Measurements from ENCODE around the gene IRF9. TPM values are rescaled to one million over a fixed set of nuclear protein-coding genes. Genes with fewer than 3 reads are reported as not detected.

IRF9 gene
- total and polyA plus RNA-seq, 2 of the 13 experiments (the other 11 are each of a cell fraction or from before 2014, with no cell fraction given): 14.9 to 49.7 TPM

DNA sequence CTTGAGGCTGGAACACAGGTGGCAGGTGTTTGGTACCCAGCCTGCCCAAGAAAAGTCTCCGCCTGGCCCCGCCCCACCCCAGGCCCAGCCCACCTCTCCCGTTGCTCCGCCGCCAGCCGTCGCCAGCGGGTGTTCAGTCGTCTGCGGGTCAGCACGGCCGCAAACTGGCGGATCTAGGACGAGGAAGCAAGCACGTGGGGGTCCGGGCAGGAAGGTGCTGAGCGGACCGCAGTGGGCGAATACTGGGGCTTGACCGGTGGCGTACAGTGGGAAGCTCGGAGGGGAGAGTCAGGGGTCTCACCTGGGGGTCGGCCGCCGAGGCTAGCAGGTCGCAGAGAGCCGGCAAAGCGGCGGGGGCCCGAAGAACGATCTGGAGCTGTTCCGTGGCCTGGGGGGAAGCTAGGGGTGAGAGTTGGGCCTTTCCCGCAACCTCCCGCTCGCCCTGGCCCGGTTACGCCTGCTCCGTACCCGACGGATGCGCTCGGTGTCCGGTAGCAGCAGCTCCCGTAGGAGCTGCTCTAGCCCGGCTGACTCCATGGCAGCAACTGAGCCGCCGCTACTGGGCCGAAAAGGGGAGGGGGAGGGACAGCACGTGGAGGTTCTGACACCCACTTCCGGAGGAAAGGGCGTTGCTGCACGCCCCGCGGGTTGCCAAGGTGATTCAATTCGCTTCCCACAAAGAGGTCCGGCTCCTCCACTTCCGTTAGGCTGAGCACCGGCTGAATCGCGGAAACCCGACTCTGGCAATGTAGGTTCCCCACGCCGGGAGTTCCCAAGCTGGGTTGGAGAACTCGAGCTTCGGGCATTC lies 27.4 kb downstream of the IRF9 start, which contains the start of gene IPO4 (continued):
- TF ChIP-seq, protein P1, sequence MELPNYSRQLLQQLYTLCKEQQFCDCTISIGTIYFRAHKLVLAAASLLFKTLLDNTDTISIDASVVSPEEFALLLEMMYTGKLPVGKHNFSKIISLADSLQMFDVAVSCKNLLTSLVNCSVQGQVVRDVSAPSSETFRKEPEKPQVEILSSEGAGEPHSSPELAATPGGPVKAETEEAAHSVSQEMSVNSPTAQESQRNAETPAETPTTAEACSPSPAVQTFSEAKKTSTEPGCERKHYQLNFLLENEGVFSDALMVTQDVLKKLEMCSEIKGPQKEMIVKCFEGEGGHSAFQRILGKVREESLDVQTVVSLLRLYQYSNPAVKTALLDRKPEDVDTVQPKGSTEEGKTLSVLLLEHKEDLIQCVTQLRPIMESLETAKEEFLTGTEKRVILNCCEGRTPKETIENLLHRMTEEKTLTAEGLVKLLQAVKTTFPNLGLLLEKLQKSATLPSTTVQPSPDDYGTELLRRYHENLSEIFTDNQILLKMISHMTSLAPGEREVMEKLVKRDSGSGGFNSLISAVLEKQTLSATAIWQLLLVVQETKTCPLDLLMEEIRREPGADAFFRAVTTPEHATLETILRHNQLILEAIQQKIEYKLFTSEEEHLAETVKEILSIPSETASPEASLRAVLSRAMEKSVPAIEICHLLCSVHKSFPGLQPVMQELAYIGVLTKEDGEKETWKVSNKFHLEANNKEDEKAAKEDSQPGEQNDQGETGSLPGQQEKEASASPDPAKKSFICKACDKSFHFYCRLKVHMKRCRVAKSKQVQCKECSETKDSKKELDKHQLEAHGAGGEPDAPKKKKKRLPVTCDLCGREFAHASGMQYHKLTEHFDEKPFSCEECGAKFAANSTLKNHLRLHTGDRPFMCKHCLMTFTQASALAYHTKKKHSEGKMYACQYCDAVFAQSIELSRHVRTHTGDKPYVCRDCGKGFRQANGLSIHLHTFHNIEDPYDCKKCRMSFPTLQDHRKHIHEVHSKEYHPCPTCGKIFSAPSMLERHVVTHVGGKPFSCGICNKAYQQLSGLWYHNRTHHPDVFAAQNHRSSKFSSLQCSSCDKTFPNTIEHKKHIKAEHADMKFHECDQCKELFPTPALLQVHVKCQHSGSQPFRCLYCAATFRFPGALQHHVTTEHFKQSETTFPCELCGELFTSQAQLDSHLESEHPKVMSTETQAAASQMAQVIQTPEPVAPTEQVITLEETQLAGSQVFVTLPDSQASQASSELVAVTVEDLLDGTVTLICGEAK (IDR thresholded peaks at IDR 0.05): peak; percentile 99
- TF ChIP-seq, protein P1 (CRISPR knock-in tag; IDR thresholded peaks at IDR 0.05): peak; percentile 96
- 0 out of 2 replicates have a peak, but pooled peaks have one; percentile 86 for TF ChIP-seq ZSCAN29 (CRISPR knock-in tag; conservative IDR thresholded peaks at IDR 0.05)
- TF ChIP-seq, protein P2, sequence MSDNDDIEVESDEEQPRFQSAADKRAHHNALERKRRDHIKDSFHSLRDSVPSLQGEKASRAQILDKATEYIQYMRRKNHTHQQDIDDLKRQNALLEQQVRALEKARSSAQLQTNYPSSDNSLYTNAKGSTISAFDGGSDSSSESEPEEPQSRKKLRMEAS (IDR thresholded peaks at IDR 0.05): no peak
- TF ChIP-seq U2AF1 (optimal IDR thresholded peaks at IDR 0.05; ENCODE audit: low read depth, low read length): peak; percentile 100
- TF ChIP-seq SOX6 (IDR thresholded peaks at IDR 0.05): no peak
- peak; percentile 92 for TF ChIP-seq SOX6 (CRISPR knock-in tag; IDR thresholded peaks at IDR 0.05)
- peak; percentile 91 for TF ChIP-seq ZNF660 (CRISPR knock-in tag; IDR thresholded peaks at IDR 0.05; ENCODE audit: borderline replicate concordance, low read depth)
- peak; percentile 67; the same call in 1 of the 2 replicates for TF ChIP-seq ZNF7 (CRISPR knock-in tag; IDR thresholded peaks at IDR 0.05)
- peak; percentile 99 for TF ChIP-seq ZNF598 (CRISPR knock-in tag; IDR thresholded peaks at IDR 0.05; ENCODE audit: borderline replicate concordance)
- peak; percentile 98 for TF ChIP-seq MED8 (CRISPR knock-in tag; IDR thresholded peaks at IDR 0.05; ENCODE audit: insufficient replicate concordance)
- TF ChIP-seq ZNF224 (CRISPR knock-in tag; IDR thresholded peaks at IDR 0.05): peak; percentile 98
- TF ChIP-seq EEA1 (CRISPR knock-in tag; IDR thresholded peaks at IDR 0.05; ENCODE audit: borderline replicate concordance): no peak
- peak; percentile 73 for TF ChIP-seq NFYC (CRISPR knock-in tag; IDR thresholded peaks at IDR 0.05)
- TF ChIP-seq ZKSCAN5 (CRISPR knock-in tag; IDR thresholded peaks at IDR 0.05): peak; percentile 57; the same call in 1 of the 2 replicates
- TF ChIP-seq RARG (CRISPR knock-in tag; IDR thresholded peaks at IDR 0.05; ENCODE audit: low read depth): peak; percentile 29; the same call in 1 of the 2 replicates
- peak; percentile 82; the same call in 1 of the 2 replicates for TF ChIP-seq ZBTB7B (CRISPR knock-in tag; IDR thresholded peaks at IDR 0.05)
- TF ChIP-seq ZNF441 (CRISPR knock-in tag; IDR thresholded peaks at IDR 0.05; ENCODE audit: borderline replicate concordance): peak; percentile 86

Measured in HepG2 (cell line).